ENCODE measurements around the gene CDKL4.
"Not testable (repeated sequence)": the region's sequence is repeated elsewhere in the genome, so short reads cannot be mapped to it uniquely, and the experiment has no call there.

Gene CDKL4

GRCh38 chr2:39243469-39244123, at the start of gene CDKL4:
TSS of gene CDKL4 (minus strand) at chr2:39243970.
- no peak for ATAC-seq
- DNase-seq, result peak; percentile 20

GRCh38 chr2:39290433-39290832, 46.7 kb upstream of the CDKL4 start:
- ATAC-seq (no peak), DNase-seq (no peak)

GRCh38 chr2:39289609-39290008, 45.8 kb upstream of the CDKL4 start:
- ATAC-seq, result no peak

GRCh38 chr2:39283561-39283960, 39.8 kb upstream of the CDKL4 start:
- DNase-seq (no peak), ATAC-seq (no peak)

More at GRCh38 chr2:39289609-39290008, 45.8 kb upstream of the CDKL4 start:
- DNase-seq, result no peak

GRCh38 chr2:39281391-39281790, 37.6 kb upstream of the CDKL4 start:
- ATAC-seq (no peak), DNase-seq (no peak)

GRCh38 chr2:39275016-39275415, 31.2 kb upstream of the CDKL4 start:
- ATAC-seq, result no peak
- DNase-seq, result no peak

- ATAC-seq (no peak), DNase-seq (no peak)
Measured at GRCh38 chr2:39269941-39270340, 26.2 kb upstream of the CDKL4 start.

GRCh38 chr2:39266916-39267434, 23.2 kb upstream of the CDKL4 start:
- no peak for ATAC-seq
- DNase-seq, result no peak

- no peak for DNase-seq
- peak; percentile 63 for ATAC-seq
Measured at GRCh38 chr2:39266139-39266805, 22.5 kb upstream of the CDKL4 start.

GRCh38 chr2:39265315-39265714, 21.5 kb upstream of the CDKL4 start:
- DNase-seq (no peak), ATAC-seq (no peak)

- ATAC-seq, result no peak
- DNase-seq, result no peak
Measured at GRCh38 chr2:39264733-39265132, 21.0 kb upstream of the CDKL4 start.

GRCh38 chr2:39260087-39260486, 16.3 kb upstream of the CDKL4 start:
- ATAC-seq (no peak), DNase-seq (no peak)

- DNase-seq, result no peak
- ATAC-seq, result no peak
Measured at GRCh38 chr2:39256040-39256439, 12.3 kb upstream of the CDKL4 start.

- no peak for DNase-seq
- ATAC-seq, result no peak
Measured at GRCh38 chr2:39252888-39253518, 9.2 kb upstream of the CDKL4 start.

GRCh38 chr2:39247512-39248043, 3.8 kb upstream of the CDKL4 start:
- DNase-seq (no peak), ATAC-seq (no peak)

- DNase-seq (no peak), ATAC-seq (no peak)
Measured at GRCh38 chr2:39246382-39246980, 2.7 kb upstream of the CDKL4 start.

- DNase-seq, result peak; percentile 33
- not testable (repeated sequence) for ATAC-seq
Measured at GRCh38 chr2:39244963-39245625, 1.3 kb upstream of the CDKL4 start.

GRCh38 chr2:39244241-39244862, 582 bp upstream of the CDKL4 start:
- ATAC-seq, DNase-seq: not testable (repeated sequence)

- ATAC-seq (no peak), DNase-seq (no peak)
Measured at GRCh38 chr2:39241588-39241987, 2.2 kb downstream of the CDKL4 start.

- ATAC-seq (no peak), DNase-seq (no peak)
Measured at GRCh38 chr2:39240758-39241157, 3.0 kb downstream of the CDKL4 start.

- ATAC-seq (no peak), DNase-seq (no peak)
Measured at GRCh38 chr2:39234754-39235153, 9.0 kb downstream of the CDKL4 start.

- no peak for ATAC-seq
- DNase-seq, result no peak
Measured at GRCh38 chr2:39232141-39232540, 11.6 kb downstream of the CDKL4 start.

All from stimulated activated naive CD8-positive, alpha-beta T cell treated with anti-CD3 and anti-CD28 coated beads, Interleukin-15, Interleukin-2, amounts not matched to agents 100 U/mL and 50 U/mL, for 24 hours (primary cell).